Activated CD8-positive, alpha-beta memory T cell treated with anti-CD3 and anti-CD28 coated beads, Interleukin-2, amount 50 U/mL, for 24 hours (primary cell): ENCODE data around the gene IGSF1.
"Not testable (repeated sequence)": the region's sequence is repeated elsewhere in the genome, so short reads cannot be mapped to it uniquely, and the experiment has no call there.

Experiments
- DNase-seq: peaks from one replicate; pipeline ENCODE4 v3.0.0-alpha.2; 2020; ENCODE audit errors: extremely low read depth

The IGSF1 gene

GRCh38 chrX:131270080-131270479, 19.0 kb downstream of the IGSF1 start:
- no peak for DNase-seq

GRCh38 chrX:131264665-131265064, 24.4 kb downstream of the IGSF1 start:
- DNase-seq = no peak

DNA sequence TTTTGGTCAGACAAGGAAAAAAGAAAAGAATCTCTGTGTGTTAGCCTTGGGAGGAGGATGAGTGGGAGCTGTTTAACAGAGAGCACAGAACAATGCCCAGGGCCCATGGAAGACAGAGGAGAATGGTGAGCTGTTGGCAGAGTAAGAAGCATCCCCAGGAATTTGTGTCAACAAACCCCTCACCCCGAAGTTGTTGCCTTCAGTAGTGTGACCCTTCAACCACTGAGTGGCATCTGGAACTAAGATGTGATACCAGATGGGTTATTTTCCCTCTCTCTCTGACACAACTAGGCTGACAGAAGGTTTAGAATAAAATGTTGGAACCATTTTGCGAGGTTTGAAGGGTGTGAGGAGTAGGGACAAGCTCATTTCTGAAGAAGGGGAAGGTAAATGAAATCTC, 25.1 kb downstream of the IGSF1 start:
- DNase-seq = no peak

- no peak for DNase-seq
These were observed 26.1 kb downstream of the IGSF1 start for GRCh38 chrX:131262738-131263679.

DNA sequence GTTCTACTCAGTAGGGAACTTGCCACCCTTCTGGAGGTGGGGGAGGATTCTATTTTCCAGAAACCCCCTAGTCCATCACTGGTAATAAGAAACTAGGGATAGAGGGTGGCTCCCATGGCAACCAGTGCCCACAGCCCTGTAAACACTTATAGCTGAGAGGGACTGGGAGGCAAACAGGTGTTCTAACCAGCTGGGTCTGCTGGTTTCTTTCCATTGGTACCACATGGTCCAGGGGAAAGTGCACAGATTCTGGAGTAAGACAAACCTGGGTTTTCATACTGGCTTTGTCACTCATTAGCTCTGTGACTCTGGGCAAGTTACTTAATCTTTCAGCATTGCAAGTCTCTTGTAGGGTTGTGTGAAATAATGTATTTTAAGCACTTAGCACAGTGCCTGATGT, 26.9 kb downstream of the IGSF1 start:
- no peak for DNase-seq

DNA sequence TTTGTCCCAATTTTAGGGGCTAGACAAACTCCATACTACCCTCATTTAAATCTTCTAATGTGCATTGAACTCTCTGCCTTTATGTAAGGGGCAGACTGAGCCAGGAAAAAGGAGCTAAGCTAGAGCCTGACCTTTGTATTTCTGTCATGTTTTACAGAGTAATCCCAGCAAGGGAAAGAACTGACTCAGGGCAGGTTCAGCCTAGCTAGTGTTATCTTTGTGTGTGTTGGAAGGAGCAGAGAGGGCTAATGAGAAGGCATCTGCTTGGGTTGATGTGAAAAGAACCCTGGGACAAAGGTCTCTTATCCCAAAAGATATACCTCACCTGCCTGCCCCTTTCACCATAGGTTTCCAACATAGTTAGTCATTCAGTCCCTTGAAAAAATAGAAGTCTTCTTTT, 31.7 kb downstream of the IGSF1 start:
- DNase-seq = no peak

DNA sequence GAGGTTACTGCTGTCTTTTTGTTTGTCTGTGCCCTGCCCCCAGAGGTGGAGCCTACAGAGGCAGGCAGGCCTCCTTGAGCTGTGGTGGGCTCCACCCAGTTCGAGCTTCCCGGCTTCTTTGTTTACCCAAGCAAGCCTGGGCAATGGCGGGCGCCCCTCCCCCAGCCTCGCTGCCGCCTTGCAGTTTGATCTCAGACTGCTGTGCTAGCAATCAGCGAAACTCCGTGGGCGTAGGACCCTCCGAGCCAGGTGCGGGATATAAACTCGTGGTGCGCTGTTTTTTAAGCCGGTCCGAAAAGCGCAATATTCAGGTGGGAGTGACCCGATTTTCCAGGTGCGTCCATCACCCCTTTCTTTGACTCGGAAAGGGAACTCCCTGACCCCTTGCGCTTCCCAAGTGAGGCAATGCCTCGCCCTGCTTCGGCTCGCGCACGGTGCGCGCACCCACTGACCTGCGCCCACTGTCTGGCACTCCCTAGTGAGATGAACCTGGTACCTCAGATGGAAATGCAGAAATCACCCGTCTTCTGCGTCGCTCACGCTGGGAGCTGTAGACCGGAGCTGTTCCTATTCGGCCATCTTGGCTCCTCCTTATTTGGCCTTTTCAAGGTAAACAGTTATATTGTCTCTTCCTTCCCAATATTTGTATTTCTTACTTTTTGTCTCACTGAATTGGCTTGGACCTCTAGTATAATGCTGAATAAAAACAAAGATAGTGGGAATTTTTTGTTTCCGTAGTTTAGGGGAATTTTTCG, 37.9 kb downstream of the IGSF1 start:
- not testable (repeated sequence) for DNase-seq

GRCh38 chrX:131239057-131239456, 50.0 kb downstream of the IGSF1 start:
- no peak for DNase-seq

GRCh38 chrX:131237363-131237762, 51.7 kb downstream of the IGSF1 start:
- no peak for DNase-seq

GRCh38 chrX:131235768-131236545, 53.1 kb downstream of the IGSF1 start:
- DNase-seq = no peak

DNA sequence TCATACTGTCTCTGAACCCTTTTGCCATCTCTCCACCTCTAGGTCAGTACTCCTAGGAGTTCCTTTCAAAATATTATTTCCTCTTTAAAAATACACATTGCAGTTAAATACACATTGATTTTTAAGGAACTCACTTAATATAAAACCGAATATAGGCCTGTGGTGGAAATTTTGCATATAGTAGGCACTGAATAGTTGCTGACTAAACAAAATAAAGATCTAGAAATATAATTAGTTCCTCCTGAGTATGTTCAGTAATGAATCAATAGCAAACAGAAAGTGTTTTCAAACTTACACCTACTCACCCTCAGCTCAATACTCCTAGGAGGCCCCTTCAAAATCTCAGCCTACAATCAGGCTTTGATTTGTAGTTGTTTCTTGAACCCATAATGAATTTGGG, 61.5 kb downstream of the IGSF1 start:
- DNase-seq = no peak

DNA sequence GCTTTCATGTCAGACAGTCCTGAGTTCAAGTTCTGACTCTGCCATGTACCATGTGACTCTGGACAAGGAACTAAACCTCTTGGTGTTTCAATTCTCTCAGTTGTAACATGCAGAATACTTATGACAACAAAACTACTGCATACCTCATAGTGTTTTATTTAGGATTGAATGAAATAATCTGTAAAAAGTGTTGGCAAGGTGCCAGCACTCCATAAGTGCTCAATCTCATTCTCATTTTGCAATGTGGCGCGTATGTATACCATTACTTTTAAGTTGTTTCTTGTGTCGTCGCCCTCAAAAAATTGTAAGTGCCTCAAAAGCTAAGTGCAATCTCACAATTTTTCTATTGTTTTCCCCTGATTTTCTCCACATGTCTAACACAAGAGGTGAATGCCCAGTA, 62.5 kb downstream of the IGSF1 start:
- DNase-seq = no peak

DNA sequence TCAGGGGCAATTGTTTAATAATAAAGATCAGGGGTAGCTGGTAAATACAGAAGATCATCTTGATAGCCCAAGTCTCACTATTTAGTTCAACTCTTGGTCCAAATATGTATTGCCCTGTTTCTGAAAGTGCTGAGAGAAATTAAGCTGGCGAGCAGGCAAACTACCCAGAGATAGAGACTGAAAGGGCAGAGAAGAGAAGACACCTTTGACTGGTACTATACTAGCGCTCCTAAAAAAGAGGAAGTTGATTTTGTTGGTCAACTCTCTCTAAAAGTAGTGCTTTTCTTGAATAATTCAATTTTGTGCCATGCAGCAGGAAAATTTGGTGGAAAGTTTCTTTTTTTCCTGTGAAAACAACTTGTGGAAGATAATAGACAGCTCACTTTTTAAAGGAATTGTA, 64.0 kb downstream of the IGSF1 start:
- DNase-seq = no peak
